Measurements from ENCODE around the gene WDPCP. TPM values are rescaled to one million over a fixed set of nuclear protein-coding genes. Genes with fewer than 3 reads are reported as not detected.
"Not testable (repeated sequence)": the region's sequence is repeated elsewhere in the genome, so short reads cannot be mapped to it uniquely, and the experiment has no call there.

The WDPCP gene
- total and polyA plus RNA-seq, 4 donors, result 1.1 to 7.6 (median 2.7) TPM

DNA sequence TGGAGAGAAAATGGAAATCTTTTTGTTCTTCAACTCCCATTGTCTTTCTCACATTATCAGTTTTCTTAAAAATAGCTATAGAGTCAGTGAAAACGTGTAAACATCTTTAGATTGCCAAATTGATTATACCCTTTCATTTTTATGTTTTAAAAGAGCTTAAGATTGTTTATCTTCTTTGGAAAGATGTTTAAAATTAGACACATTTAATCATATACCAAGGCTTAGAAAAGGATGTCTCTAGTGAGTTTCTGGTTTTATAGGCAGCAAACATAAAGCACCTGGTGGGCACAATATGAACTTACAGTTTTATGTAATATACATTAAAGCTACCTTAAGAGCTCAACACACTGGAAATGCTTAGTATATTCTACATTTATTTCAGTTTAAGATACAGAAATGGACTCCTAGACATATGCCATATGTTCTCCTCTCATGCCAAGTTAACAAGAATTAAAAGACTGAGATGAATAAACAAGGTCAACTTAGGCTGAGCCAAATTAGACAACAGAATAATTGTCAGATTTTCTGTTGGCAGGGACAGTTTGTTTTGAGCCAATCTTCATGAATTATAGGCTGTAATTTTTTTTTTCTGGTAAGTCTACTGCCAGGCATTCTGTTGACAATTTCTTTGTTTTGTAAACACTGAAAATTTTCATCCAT lies 425.0 kb downstream of the WDPCP start:
- Histone ChIP-seq H3K4me3 (ENCODE audit: low read depth in 1 of 3, low read length in 3 of 3) (no peak overlapping the region), H3K9ac (ENCODE audit: low read depth in 1 of 2, low read length in 2 of 2) (no peak overlapping the region), H3K27ac (ENCODE audit: low read depth in 1 of 2, low read length in 2 of 2) (no peak overlapping the region), H3K27me3 (ENCODE audit: control insufficient read depth in 4 of 4, insufficient read depth in 4 of 4, low read length in 3 of 4) (no peaks in the 10 kb centered on the region), H3K4me1 (ENCODE audit: control insufficient read depth in 4 of 4, insufficient read depth in 4 of 4, low read length in 3 of 4) (no peaks in the 10 kb centered on the region), H3K36me3 (ENCODE audit: control insufficient read depth in 4 of 4, insufficient read depth in 3 of 4, low read depth in 1 of 4, low read length in 3 of 4) (no peaks in the 10 kb centered on the region), H3K9me3 (ENCODE audit: control insufficient read depth in 4 of 4, low read length in 3 of 4) (no peaks in the 10 kb centered on the region)
- WGBS, result 46% methylated on average over 1 of the region's 1 CpG
- TF ChIP-seq, protein P1, sequence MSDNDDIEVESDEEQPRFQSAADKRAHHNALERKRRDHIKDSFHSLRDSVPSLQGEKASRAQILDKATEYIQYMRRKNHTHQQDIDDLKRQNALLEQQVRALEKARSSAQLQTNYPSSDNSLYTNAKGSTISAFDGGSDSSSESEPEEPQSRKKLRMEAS (IDR thresholded peaks at IDR 0.05), result no peak
- TF ChIP-seq, protein P2, sequence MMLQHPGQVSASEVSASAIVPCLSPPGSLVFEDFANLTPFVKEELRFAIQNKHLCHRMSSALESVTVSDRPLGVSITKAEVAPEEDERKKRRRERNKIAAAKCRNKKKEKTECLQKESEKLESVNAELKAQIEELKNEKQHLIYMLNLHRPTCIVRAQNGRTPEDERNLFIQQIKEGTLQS (IDR thresholded peaks at IDR 0.05), result no peak
- no peak for TF ChIP-seq YY1 (IDR thresholded peaks at IDR 0.05)
- TF ChIP-seq, protein P3, sequence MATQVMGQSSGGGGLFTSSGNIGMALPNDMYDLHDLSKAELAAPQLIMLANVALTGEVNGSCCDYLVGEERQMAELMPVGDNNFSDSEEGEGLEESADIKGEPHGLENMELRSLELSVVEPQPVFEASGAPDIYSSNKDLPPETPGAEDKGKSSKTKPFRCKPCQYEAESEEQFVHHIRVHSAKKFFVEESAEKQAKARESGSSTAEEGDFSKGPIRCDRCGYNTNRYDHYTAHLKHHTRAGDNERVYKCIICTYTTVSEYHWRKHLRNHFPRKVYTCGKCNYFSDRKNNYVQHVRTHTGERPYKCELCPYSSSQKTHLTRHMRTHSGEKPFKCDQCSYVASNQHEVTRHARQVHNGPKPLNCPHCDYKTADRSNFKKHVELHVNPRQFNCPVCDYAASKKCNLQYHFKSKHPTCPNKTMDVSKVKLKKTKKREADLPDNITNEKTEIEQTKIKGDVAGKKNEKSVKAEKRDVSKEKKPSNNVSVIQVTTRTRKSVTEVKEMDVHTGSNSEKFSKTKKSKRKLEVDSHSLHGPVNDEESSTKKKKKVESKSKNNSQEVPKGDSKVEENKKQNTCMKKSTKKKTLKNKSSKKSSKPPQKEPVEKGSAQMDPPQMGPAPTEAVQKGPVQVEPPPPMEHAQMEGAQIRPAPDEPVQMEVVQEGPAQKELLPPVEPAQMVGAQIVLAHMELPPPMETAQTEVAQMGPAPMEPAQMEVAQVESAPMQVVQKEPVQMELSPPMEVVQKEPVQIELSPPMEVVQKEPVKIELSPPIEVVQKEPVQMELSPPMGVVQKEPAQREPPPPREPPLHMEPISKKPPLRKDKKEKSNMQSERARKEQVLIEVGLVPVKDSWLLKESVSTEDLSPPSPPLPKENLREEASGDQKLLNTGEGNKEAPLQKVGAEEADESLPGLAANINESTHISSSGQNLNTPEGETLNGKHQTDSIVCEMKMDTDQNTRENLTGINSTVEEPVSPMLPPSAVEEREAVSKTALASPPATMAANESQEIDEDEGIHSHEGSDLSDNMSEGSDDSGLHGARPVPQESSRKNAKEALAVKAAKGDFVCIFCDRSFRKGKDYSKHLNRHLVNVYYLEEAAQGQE (IDR thresholded peaks at IDR 0.05), result no peak
- no peak for TF ChIP-seq TAF1 (conservative IDR thresholded peaks at IDR 0.05)
- TF ChIP-seq RXRA (IDR thresholded peaks at IDR 0.05), result no peak
- TF ChIP-seq HNF4G (IDR thresholded peaks at IDR 0.05), result no peak
- TF ChIP-seq FOXA2 (IDR thresholded peaks at IDR 0.05), result no peak
- TF ChIP-seq, protein P4, sequence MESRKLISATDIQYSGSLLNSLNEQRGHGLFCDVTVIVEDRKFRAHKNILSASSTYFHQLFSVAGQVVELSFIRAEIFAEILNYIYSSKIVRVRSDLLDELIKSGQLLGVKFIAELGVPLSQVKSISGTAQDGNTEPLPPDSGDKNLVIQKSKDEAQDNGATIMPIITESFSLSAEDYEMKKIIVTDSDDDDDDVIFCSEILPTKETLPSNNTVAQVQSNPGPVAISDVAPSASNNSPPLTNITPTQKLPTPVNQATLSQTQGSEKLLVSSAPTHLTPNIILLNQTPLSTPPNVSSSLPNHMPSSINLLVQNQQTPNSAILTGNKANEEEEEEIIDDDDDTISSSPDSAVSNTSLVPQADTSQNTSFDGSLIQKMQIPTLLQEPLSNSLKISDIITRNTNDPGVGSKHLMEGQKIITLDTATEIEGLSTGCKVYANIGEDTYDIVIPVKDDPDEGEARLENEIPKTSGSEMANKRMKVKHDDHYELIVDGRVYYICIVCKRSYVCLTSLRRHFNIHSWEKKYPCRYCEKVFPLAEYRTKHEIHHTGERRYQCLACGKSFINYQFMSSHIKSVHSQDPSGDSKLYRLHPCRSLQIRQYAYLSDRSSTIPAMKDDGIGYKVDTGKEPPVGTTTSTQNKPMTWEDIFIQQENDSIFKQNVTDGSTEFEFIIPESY (IDR thresholded peaks at IDR 0.05), result no peak
- no peak for TF ChIP-seq EGR1 (IDR thresholded peaks at IDR 0.05; ENCODE audit: low read depth in 2 of 2)
- no peak for DNase-seq (ENCODE audit: low spot score)

DNA sequence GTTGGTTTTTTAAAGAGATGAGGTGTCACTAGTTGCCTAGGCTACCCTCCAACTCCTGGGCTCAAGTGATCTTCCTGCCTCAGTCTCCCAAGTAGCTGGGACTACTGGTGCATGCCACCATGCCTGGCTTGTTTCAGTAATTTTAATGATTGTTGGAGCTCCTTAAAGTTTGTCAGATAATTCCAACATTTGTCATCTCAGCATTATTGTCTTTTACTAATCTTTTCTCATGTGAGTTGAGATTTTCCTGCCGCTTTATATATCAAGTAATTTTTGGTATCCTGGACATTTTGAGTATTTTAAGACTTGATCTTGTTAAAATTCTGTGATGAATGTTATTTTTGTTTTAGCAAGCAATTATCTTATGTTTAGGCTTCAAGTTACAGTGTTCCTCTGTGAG lies 429.0 kb downstream of the WDPCP start:
- no peaks in the 10 kb centered on the region for H3K9me3 ChIP-seq (ENCODE audit: control insufficient read depth in 4 of 4, low read length in 3 of 4)
- H3K27me3 ChIP-seq (ENCODE audit: control insufficient read depth in 4 of 4, insufficient read depth in 4 of 4, low read length in 3 of 4), result no peaks in the 10 kb centered on the region
- H3K9ac ChIP-seq (ENCODE audit: low read depth in 1 of 2, low read length in 2 of 2), result no peak overlapping the region
- H3K36me3 ChIP-seq (ENCODE audit: control insufficient read depth in 4 of 4, insufficient read depth in 3 of 4, low read depth in 1 of 4, low read length in 3 of 4), result no peaks in the 10 kb centered on the region
- TF ChIP-seq EGR1 (IDR thresholded peaks at IDR 0.05; ENCODE audit: low read depth in 2 of 2), result no peak
- no peak for TF ChIP-seq RAD21 (IDR thresholded peaks at IDR 0.05)
- TF ChIP-seq RXRA (IDR thresholded peaks at IDR 0.05), result no peak
- no peak for TF ChIP-seq HNF4A (conservative IDR thresholded peaks at IDR 0.05)
- no peak for TF ChIP-seq SP1 (IDR thresholded peaks at IDR 0.05)
- TF ChIP-seq YY1 (IDR thresholded peaks at IDR 0.05), result no peak
- no peak for TF ChIP-seq GABPA (IDR thresholded peaks at IDR 0.05 in 1 of 2, conservative IDR thresholded peaks at IDR 0.05 in 1 of 2)
- H3K4me3 ChIP-seq (ENCODE audit: low read depth in 1 of 3, low read length in 3 of 3), result no peak overlapping the region
- no peak for DNase-seq (ENCODE audit: low spot score)
- no peaks in the 10 kb centered on the region for H3K4me1 ChIP-seq (ENCODE audit: control insufficient read depth in 4 of 4, insufficient read depth in 4 of 4, low read length in 3 of 4)
- H3K27ac ChIP-seq (ENCODE audit: low read depth in 1 of 2, low read length in 2 of 2), result no peak overlapping the region
- 99% methylated on average over 1 of the region's 1 CpG for WGBS

DNA sequence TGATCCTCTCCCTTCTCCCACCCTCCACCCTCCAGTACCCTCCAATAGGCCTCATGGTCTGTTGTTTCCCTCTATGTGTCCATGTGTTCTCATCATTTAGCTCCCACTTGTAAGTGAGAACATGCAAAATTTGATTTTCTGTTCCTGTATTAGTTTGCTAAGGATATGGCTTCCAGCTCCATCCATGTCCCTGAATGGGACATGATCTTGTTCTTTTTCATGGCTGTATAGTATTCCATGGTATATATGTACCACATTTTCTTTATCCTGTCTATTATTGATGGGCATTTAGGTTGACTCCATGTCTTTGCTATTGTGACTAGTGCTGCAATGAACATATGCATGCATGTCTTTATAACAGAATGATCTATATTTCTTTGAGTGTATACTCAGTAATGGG lies 451.6 kb downstream of the WDPCP start:
- peaks cover 2 to 11% (median 4%) of the 10 kb centered on the region in 4 donors for H3K9me3 ChIP-seq (ENCODE audit: control insufficient read depth in 4 of 4, low read length in 3 of 4)
- not testable (repeated sequence) for DNase-seq (ENCODE audit: low spot score); H3K27ac ChIP-seq (ENCODE audit: low read depth in 1 of 2, low read length in 2 of 2); H3K9ac ChIP-seq (ENCODE audit: low read depth in 1 of 2, low read length in 2 of 2); H3K4me3 ChIP-seq (ENCODE audit: low read depth in 1 of 3, low read length in 3 of 3); H3K27me3 ChIP-seq (ENCODE audit: control insufficient read depth in 4 of 4, insufficient read depth in 4 of 4, low read length in 3 of 4); H3K36me3 ChIP-seq (ENCODE audit: control insufficient read depth in 4 of 4, insufficient read depth in 3 of 4, low read depth in 1 of 4, low read length in 3 of 4); H3K4me1 ChIP-seq (ENCODE audit: control insufficient read depth in 4 of 4, insufficient read depth in 4 of 4, low read length in 3 of 4)
